ENCODE measurements around the gene ALX1.
"Not testable (repeated sequence)": the region's sequence is repeated elsewhere in the genome, so short reads cannot be mapped to it uniquely, and the experiment has no call there.

ALX1 gene

DNA sequence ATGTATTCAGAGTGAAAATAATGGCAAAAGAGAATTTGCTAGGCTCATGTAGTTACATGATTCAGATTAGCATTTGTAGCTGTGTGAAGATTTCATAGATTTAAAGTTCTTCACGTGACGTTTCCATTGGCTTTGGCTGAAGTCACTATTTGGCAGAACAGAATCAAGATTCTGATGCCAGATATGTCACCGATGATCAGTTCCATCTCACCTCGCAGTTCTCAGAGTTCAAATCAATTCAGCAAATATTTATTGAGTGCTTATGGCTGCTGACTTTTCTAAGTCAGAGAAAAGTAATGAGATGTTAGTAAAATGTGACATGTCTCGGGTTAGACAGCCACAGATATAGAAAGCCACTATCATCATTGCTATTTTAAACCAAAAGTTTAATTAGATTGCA lies 28.4 kb downstream of the ALX1 start:
- DNase-seq (ENCODE audit: low read depth) = no peak
- Histone ChIP-seq H3K9ac (ENCODE audit: low read length) (no peak overlapping the region), H3K27me3 (replicated peaks; ENCODE audit: control insufficient read depth, insufficient read depth, low read length) (peaks cover 14% of the 10 kb centered on the region), H3K9me3 (ENCODE audit: control insufficient read depth, low read length) (no peaks in the 10 kb centered on the region), H3K36me3 (ENCODE audit: control insufficient read depth, insufficient read depth, low read length, severe bottlenecking) (no peaks in the 10 kb centered on the region), H3K4me1 (ENCODE audit: control insufficient read depth, insufficient read depth, low read length) (no peaks in the 10 kb centered on the region), H3K4me3 (ENCODE audit: low read length) (no peak overlapping the region)

DNA sequence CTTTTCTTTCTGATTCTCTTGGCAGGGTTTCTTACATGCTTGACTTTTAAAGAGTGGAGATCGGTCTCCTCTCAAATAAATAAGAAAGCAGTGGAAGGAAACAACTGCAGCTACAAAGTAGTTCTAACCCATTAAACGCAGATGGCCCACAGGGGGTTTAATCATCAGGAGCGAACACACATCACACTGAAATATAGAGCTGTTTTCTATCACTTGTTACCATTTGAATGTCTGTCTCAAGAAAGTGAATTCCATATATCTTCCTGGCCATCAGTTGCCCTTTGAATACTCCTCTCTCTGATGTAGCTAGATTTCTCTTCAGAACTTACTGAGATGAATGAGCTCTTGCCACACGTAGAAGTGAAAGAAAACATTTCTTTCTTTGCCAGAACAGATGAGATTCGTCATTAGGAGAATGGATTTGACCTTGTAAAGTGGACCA lies 29.1 kb downstream of the ALX1 start:
- Histone ChIP-seq H3K9ac (ENCODE audit: low read length) (no peak overlapping the region), H3K4me3 (ENCODE audit: low read length) (no peak overlapping the region), H3K36me3 (ENCODE audit: control insufficient read depth, insufficient read depth, low read length, severe bottlenecking) (no peaks in the 10 kb centered on the region), H3K27me3 (replicated peaks; ENCODE audit: control insufficient read depth, insufficient read depth, low read length) (peaks cover 14% of the 10 kb centered on the region), H3K4me1 (ENCODE audit: control insufficient read depth, insufficient read depth, low read length) (no peaks in the 10 kb centered on the region), H3K9me3 (ENCODE audit: control insufficient read depth, low read length) (no peaks in the 10 kb centered on the region)
- peak; percentile 20 for DNase-seq (ENCODE audit: low read depth)

DNA sequence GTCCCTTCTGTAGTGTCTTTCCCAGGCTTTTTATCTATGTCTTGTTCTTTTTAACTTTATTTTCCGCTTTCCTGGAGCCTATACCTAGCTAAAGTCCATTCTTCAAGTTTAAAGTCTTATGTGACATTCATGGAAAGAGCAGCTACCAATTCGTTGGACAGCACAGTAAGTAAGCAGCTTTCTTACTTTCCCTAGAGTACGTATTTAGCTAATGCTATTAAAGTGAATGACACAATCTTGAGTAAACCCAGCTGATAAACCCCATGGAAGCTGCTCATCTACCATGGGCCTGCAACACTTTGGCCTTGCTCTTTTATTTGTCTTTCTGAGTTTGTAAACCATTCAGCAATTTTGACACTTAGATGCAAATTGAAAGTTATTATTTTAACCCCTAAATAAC lies 30.0 kb downstream of the ALX1 start:
- Histone ChIP-seq H3K9ac (ENCODE audit: low read length) (no peak overlapping the region), H3K9me3 (ENCODE audit: control insufficient read depth, low read length) (no peaks in the 10 kb centered on the region), H3K4me3 (ENCODE audit: low read length) (no peak overlapping the region), H3K4me1 (ENCODE audit: control insufficient read depth, insufficient read depth, low read length) (no peaks in the 10 kb centered on the region), H3K36me3 (ENCODE audit: control insufficient read depth, insufficient read depth, low read length, severe bottlenecking) (no peaks in the 10 kb centered on the region), H3K27me3 (replicated peaks; ENCODE audit: control insufficient read depth, insufficient read depth, low read length) (peaks cover 14% of the 10 kb centered on the region)
- no peak for DNase-seq (ENCODE audit: low read depth)

DNA sequence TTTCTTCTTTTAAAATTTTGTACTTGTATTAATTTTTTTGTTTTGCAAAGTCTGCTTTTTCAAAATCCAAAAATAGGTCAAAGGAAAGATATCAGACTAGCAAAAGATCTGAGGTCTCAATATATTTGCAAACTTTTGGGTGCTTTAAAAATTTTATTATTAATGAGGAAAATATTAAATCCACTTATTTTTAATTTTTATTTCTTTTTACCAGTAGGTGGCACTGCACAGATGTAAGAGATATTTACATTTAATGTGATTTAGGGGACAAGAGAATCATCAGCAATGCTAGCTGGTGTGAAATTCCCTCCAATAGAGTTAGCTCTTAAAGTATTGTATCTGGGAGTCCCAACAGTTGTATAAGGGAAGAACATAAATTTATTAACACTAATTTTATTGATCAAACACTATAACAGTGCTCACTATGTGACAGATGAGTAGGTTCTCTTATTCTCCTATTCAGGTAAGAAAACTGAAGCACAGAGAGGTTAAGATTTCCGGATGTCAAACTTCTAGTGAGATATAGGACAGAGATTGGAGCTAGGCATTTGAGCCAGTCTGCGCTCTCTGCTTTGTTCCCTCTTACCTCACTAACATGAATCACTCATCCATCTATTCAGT lies 30.5 kb downstream of the ALX1 start:
- no peaks in the 10 kb centered on the region for H3K9me3 ChIP-seq (ENCODE audit: control insufficient read depth, low read length)
- peaks cover 14% of the 10 kb centered on the region for H3K27me3 ChIP-seq (replicated peaks; ENCODE audit: control insufficient read depth, insufficient read depth, low read length)
- H3K4me3 ChIP-seq (ENCODE audit: low read length) = no peak overlapping the region
- DNase-seq (ENCODE audit: low read depth) = peak; percentile 52
- H3K4me1 ChIP-seq (ENCODE audit: control insufficient read depth, insufficient read depth, low read length) = no peaks in the 10 kb centered on the region
- no peak overlapping the region for H3K9ac ChIP-seq (ENCODE audit: low read length)
- H3K36me3 ChIP-seq (ENCODE audit: control insufficient read depth, insufficient read depth, low read length, severe bottlenecking) = no peaks in the 10 kb centered on the region

DNA sequence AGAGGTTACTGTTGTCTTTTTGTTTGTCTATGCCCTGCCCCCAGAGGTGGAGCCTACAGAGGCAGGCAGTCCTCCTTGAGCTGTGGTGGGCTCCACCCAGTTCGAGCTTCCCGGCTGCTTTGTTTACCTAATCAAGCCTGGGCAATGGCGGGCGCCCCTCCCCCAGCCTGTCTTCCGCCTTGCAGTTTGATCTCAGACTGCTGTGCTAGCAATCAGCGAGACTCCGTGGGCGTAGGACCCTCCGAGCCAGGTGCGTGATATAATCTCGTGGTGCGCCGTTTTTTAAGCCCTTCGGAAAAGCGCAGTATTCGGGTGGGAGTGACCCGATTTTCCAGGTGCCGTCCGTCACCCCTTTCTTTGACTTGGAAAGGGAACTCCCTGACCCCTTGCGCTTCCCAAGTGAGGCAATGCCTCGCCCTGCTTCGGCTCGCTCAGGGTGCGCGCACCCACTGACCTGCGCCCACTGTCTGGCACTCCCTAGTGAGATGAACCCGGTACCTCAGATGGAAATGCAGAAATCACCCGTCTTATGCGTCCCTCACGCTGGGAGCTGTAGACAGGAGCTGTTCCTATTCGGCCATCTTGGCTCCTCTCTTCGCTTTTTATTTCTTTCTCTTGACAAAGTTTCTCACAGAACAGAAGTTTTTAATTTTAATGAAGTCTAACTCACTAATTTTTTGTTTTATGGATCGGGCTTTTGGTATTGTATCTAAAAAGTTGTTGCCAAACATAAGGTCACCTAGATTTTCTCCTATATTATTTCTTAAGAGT lies 38.0 kb downstream of the ALX1 start:
- H3K9me3 ChIP-seq (ENCODE audit: control insufficient read depth, low read length); H3K4me1 ChIP-seq (ENCODE audit: control insufficient read depth, insufficient read depth, low read length); H3K36me3 ChIP-seq (ENCODE audit: control insufficient read depth, insufficient read depth, low read length, severe bottlenecking); DNase-seq (ENCODE audit: low read depth); H3K27me3 ChIP-seq (replicated peaks; ENCODE audit: control insufficient read depth, insufficient read depth, low read length); H3K4me3 ChIP-seq (ENCODE audit: low read length); H3K9ac ChIP-seq (ENCODE audit: low read length): not testable (repeated sequence)

DNA sequence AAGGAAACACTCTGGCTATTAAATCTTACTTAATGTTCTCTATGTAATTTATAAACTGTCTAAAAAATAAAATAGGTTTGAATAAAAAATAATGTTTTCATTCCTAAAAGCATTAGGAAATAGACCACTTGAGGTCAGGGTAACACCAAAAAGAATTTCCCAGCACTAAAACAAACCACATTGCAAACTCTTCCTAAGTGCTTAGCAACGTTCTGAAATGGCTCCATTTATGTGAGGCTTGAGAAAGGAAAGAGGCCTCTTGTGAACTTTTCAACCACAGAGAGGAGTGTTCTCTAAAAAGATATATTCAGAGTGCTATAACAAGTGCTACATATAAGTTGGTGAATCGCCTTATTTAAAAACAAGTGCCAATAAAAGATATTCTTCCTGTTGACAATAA lies 42.7 kb downstream of the ALX1 start:
- H3K4me3 ChIP-seq (ENCODE audit: low read length) = no peak overlapping the region
- no peaks in the 10 kb centered on the region for H3K36me3 ChIP-seq (ENCODE audit: control insufficient read depth, insufficient read depth, low read length, severe bottlenecking)
- peak; percentile 78 for DNase-seq (ENCODE audit: low read depth)
- no peaks in the 10 kb centered on the region for H3K4me1 ChIP-seq (ENCODE audit: control insufficient read depth, insufficient read depth, low read length)
- H3K9ac ChIP-seq (ENCODE audit: low read length) = no peak overlapping the region
- peaks cover 3% of the 10 kb centered on the region for H3K27me3 ChIP-seq (replicated peaks; ENCODE audit: control insufficient read depth, insufficient read depth, low read length)
- H3K9me3 ChIP-seq (ENCODE audit: control insufficient read depth, low read length) = no peaks in the 10 kb centered on the region

DNA sequence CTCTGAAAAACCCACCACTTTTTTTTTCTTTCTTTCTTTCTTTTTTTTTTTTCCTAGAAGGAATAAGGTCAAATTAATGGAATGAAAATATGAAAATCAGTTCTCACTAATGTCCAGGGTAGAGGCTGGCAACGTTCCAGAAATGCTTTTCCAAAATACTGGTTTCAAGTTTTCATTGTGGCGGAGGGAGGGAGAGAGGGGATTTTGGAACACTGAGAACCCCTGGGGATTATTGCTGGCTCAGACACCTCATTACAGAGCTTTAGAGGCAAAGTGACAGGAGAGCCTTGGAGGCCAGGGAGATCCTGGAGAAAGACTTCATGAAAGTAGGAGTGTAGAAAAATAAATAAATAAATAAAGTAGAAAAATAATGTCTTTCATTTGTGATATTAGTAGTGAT lies 45.4 kb downstream of the ALX1 start:
- Histone ChIP-seq H3K9me3 (ENCODE audit: control insufficient read depth, low read length) (no peaks in the 10 kb centered on the region), H3K4me1 (ENCODE audit: control insufficient read depth, insufficient read depth, low read length) (no peaks in the 10 kb centered on the region), H3K36me3 (ENCODE audit: control insufficient read depth, insufficient read depth, low read length, severe bottlenecking) (no peaks in the 10 kb centered on the region), H3K9ac (ENCODE audit: low read length) (no peak overlapping the region), H3K4me3 (ENCODE audit: low read length) (no peak overlapping the region), H3K27me3 (replicated peaks; ENCODE audit: control insufficient read depth, insufficient read depth, low read length) (peaks cover 4% of the 10 kb centered on the region)
- DNase-seq (ENCODE audit: low read depth) = no peak

DNA sequence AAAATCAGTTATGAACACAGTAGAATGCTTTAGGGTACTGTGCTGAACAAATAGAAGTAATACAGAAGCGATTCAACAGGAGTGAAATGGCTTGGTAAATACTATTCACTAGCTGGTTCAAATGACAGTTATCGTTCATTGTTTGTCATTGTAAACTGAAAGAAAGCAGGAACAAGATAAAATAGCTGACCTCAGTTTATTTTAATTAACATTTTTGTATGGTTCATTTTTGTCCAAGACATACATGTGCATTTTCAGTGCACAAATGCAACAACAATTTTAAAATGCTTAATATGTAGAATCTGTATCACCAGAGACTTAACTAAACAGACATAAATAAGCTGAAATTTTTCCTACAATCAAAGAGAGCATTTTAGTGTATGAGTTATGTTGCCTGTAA lies 49.9 kb downstream of the ALX1 start:
- no peaks in the 10 kb centered on the region for H3K9me3 ChIP-seq (ENCODE audit: control insufficient read depth, low read length)
- H3K36me3 ChIP-seq (ENCODE audit: control insufficient read depth, insufficient read depth, low read length, severe bottlenecking) = no peaks in the 10 kb centered on the region
- H3K4me3 ChIP-seq (ENCODE audit: low read length) = no peak overlapping the region
- H3K27me3 ChIP-seq (replicated peaks; ENCODE audit: control insufficient read depth, insufficient read depth, low read length) = peaks cover 3% of the 10 kb centered on the region
- no peaks in the 10 kb centered on the region for H3K4me1 ChIP-seq (ENCODE audit: control insufficient read depth, insufficient read depth, low read length)
- no peak for DNase-seq (ENCODE audit: low read depth)
- no peak overlapping the region for H3K9ac ChIP-seq (ENCODE audit: low read length)

DNA sequence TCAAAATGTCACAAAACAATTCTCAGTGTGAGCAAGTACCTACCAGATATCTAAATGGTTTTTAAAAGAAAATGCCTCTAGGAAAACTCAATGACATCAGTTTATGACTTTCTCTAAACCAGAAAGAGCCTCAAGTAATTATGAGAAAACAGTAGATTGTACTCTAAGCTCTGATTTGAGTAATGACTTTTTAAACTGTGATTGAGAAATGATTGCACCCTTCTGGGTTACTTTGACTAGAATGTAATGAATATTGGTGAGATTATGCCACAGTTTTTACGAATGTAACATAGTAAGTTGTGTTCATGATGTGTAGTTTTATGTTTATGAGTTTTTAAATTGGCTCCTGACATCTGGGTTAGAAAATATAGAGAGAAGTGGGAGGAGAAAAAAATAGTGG lies 68.8 kb downstream of the ALX1 start:
- no peak for DNase-seq (ENCODE audit: low read depth)
- Histone ChIP-seq H3K36me3 (ENCODE audit: control insufficient read depth, insufficient read depth, low read length, severe bottlenecking) (no peaks in the 10 kb centered on the region), H3K4me1 (ENCODE audit: control insufficient read depth, insufficient read depth, low read length) (no peaks in the 10 kb centered on the region), H3K27me3 (replicated peaks; ENCODE audit: control insufficient read depth, insufficient read depth, low read length) (no peaks in the 10 kb centered on the region), H3K9ac (ENCODE audit: low read length) (no peak overlapping the region), H3K9me3 (ENCODE audit: control insufficient read depth, low read length) (no peaks in the 10 kb centered on the region), H3K4me3 (ENCODE audit: low read length) (no peak overlapping the region)

DNA sequence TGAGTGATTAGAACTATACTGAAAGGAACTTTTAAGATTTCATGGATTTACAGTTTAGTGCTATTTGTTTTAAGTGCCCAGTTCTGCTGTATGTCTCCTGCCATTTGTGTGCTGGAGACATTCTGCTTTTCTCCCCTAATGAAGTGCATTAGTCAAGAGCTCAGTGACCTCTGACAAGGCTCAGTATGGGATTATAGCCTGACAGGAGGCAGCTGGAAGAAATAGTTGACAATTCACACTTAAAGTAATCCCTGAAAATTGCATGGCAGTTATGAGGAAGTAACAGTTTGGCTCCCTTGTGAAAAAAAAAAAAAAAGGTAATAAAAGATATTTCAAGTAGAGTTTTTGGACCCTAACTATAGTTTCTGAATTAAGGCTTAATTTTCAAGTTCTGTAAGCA lies 70.3 kb downstream of the ALX1 start:
- H3K27me3 ChIP-seq (replicated peaks; ENCODE audit: control insufficient read depth, insufficient read depth, low read length) = no peaks in the 10 kb centered on the region
- no peaks in the 10 kb centered on the region for H3K36me3 ChIP-seq (ENCODE audit: control insufficient read depth, insufficient read depth, low read length, severe bottlenecking)
- no peaks in the 10 kb centered on the region for H3K4me1 ChIP-seq (ENCODE audit: control insufficient read depth, insufficient read depth, low read length)
- H3K9ac ChIP-seq (ENCODE audit: low read length) = no peak overlapping the region
- DNase-seq (ENCODE audit: low read depth) = no peak
- no peak overlapping the region for H3K4me3 ChIP-seq (ENCODE audit: low read length)
- H3K9me3 ChIP-seq (ENCODE audit: control insufficient read depth, low read length) = no peaks in the 10 kb centered on the region

All from adipocyte (in vitro differentiated cells).